Activated CD4-positive, alpha-beta memory T cell treated with anti-CD3 and anti-CD28 coated beads, Interleukin-2, amount 10 ng/mL, durations not matched to agents 7 days and 5 days (primary cell): Measurements from ENCODE around the gene IRF2. TPM values are rescaled to one million over a fixed set of nuclear protein-coding genes. Genes with fewer than 3 reads are reported as not detected.

Experiments used
- CTCF ChIA-PET: fragments of 350-600 bp; sonication (Branson Sonifier 250); formaldehyde crosslinking; loops from one replicate; lab custom pipeline; 2021; ENCODE audit warnings: antibody characterized with exemption, inconsistent platforms; lab: Charles Lee
- POLR2A ChIA-PET: fragments of 350-600 bp; sonication (Branson Sonifier 250); formaldehyde crosslinking; loops from one replicate; lab custom pipeline; 2021; ENCODE audit warnings: antibody characterized with exemption; lab: Charles Lee
- DNase-seq: peaks from one replicate; pipeline ENCODE4 v3.0.0-alpha.2; 2020
- H3K27ac Mint-ChIP-seq: one replicate; pipeline ENCODE4 v1.8.0; 2021; ENCODE audit warnings: mild to moderate bottlenecking, mixed read lengths
- H3K27me3 Mint-ChIP-seq: one replicate; pipeline ENCODE4 v1.8.0; 2021; ENCODE audit warnings: mixed read lengths
- H3K36me3 Mint-ChIP-seq: one replicate; pipeline ENCODE4 v1.8.0; 2021; ENCODE audit warnings: low read depth, mixed read lengths
- H3K4me1 Mint-ChIP-seq: one replicate; pipeline ENCODE4 v1.8.0; 2021; ENCODE audit warnings: mixed read lengths
- H3K4me3 Mint-ChIP-seq: one replicate; pipeline ENCODE4 v1.8.0; 2021; ENCODE audit warnings: mild to moderate bottlenecking, mixed read lengths
- H3K9me3 Mint-ChIP-seq: one replicate; pipeline ENCODE4 v1.8.0; 2021; ENCODE audit warnings: mixed read lengths
- total RNA-seq, 2 experiments: library from RNA; stranded (reverse); gene quantifications; one replicate each; pipeline ENCODE4 v1.2.3, GENCODE V29; 2021

The IRF2 gene
- total RNA-seq, 2 experiments from 2014 or later = 77.2 to 78.5 TPM

DNA sequence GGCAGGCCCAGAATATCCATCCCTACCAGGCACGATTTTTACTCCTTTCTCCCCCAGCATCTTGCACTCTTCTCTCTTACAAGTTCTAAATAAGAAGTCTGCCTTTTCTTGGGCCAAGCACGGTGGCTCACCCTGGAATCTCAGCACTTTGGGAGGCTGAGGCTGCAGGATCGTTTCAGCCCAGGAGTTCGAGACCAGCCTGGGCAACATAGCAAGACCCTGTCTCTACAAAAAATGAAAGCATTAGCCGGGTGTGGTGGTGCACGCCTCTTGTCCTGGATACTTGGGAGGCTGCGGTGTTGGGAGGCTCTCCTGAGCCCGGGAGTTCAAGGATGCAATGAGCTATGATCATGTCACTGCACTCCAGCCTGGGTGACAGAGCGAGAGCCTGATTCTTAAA, 64.8 kb downstream of the IRF2 start:
- H3K27ac Mint-ChIP-seq = peak overlapping the region; percentile 81
- H3K9me3 Mint-ChIP-seq = no peaks in the 10 kb centered on the region
- POLR2A ChIA-PET = interaction anchor here (0.7 to 1.7 kb wide), 10 partner anchors 8 to 325 kb away, joined by 3 to 8 read pairs (median 3); partner anchors contain the start of genes CENPU and IRF2
- H3K4me1 Mint-ChIP-seq = peaks cover 74% of the 10 kb centered on the region
- DNase-seq = no peak
- CTCF ChIA-PET = interaction anchor here (0.6 to 2.7 kb wide), 5 partner anchors 8 to 145 kb away, joined by 3 to 9 read pairs (median 4); no protein-coding TSS in a partner anchor
- peak overlapping the region; percentile 39 for H3K4me3 Mint-ChIP-seq
- no peaks in the 10 kb centered on the region for H3K27me3 Mint-ChIP-seq
- peaks cover 88% of the 10 kb centered on the region for H3K36me3 Mint-ChIP-seq

DNA sequence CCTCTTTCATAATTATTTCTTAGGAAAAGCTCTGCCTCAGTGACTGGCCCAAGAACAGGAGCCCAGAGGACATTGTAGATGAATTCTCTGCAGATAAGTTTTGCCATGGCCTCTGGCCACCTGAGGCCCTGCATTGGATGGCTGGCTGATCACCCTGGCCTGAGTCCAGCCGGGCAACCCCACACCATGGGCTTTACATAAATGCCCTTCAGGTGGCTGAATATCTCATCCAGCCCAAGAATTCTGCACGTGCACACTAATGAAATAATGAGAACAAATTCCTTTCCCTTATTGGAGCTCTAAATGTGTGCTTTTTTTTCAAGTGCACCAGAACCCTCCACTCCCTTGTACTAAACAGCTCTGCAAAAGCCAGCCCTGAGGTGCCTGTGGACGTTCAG, 65.7 kb downstream of the IRF2 start:
- POLR2A ChIA-PET = interaction anchor here (0.7 to 1.7 kb wide), 6 partner anchors 9 to 326 kb away, joined by 3 to 8 read pairs (median 3); partner anchors contain the start of genes CENPU and IRF2
- H3K9me3 Mint-ChIP-seq = no peaks in the 10 kb centered on the region
- CTCF ChIA-PET = interaction anchor here (1.5 to 2.7 kb wide), 3 partner anchors 9 to 145 kb away, joined by 4 to 9 read pairs (median 4); no protein-coding TSS in a partner anchor
- DNase-seq = no peak
- peak overlapping the region; percentile 39 for H3K4me3 Mint-ChIP-seq
- H3K36me3 Mint-ChIP-seq = peaks cover 86% of the 10 kb centered on the region
- no peaks in the 10 kb centered on the region for H3K27me3 Mint-ChIP-seq
- H3K27ac Mint-ChIP-seq = peak overlapping the region; percentile 81
- peaks cover 70% of the 10 kb centered on the region for H3K4me1 Mint-ChIP-seq

DNA sequence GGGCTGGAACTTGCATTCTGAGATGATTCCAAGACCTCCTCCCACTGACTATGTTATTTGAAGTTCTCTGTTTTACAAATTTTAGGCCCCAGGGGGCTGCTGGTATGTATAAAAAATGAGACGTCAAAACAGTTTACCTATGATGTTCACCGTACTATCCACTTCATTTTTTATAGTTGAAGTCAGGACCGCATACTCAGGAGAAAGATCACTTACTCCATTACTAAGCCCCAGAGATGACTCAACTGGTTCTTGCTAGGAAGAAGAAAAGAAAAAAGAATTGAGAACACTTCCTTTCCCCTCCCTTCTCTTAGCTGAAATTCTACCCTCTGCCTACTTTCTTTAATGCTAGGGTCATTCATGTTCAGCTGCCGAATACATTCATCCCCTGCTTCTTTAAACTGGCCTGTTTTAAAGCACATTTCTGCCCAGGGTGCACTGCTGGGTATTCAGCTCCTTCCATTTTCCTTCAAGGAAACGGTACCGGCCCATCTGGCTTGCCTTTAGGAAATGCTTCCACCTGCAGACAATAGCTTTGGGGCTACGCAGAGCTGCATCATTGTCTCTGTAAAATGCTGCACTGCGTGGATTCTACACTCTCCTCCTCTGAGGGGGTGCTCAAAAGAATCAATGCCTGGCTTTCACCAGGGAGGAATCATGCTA, 66.2 kb downstream of the IRF2 start:
- H3K4me3 Mint-ChIP-seq = no peak overlapping the region
- CTCF ChIA-PET = interaction anchor here (1.6 to 2.7 kb wide), 2 partner anchors 9 to 144 kb away, joined by 4 to 9 read pairs; no protein-coding TSS in a partner anchor

DNA sequence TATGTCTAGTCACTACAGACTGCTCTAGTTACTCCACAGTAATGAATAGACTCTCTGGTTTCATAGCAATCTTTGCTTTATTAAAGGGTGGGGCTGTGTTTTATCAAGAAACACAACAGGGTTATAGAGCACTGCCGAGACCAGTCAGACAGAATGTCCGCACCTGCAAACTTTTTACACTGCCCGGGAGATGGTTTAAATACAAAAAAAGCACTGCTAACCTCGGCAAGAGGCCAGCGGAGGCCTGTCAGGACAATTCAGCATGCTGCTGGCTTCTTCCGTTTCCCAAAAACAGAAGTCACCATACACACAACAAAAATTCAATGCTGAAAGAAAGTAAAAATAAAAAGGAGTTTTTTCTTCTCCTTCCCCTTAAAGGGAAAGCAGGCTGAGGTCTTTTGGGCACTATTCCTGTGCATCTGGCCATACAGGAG, 67.4 kb downstream of the IRF2 start:
- no peak overlapping the region for H3K27ac Mint-ChIP-seq
- POLR2A ChIA-PET = no interaction called here
- no peaks in the 10 kb centered on the region for H3K27me3 Mint-ChIP-seq
- peaks cover 87% of the 10 kb centered on the region for H3K36me3 Mint-ChIP-seq
- H3K4me1 Mint-ChIP-seq = peaks cover 57% of the 10 kb centered on the region
- no peaks in the 10 kb centered on the region for H3K9me3 Mint-ChIP-seq
- no peak for DNase-seq
- CTCF ChIA-PET = no interaction called here
- no peak overlapping the region for H3K4me3 Mint-ChIP-seq

More for the DNA sequence above, 66.2 kb downstream of the IRF2 start:
- H3K4me1 Mint-ChIP-seq = peaks cover 65% of the 10 kb centered on the region
- no peak for DNase-seq
- H3K9me3 Mint-ChIP-seq = no peaks in the 10 kb centered on the region
- POLR2A ChIA-PET = interaction anchor here (1.1 to 1.7 kb wide), 5 partner anchors 8 to 326 kb away, joined by 3 to 8 read pairs (median 3); partner anchors contain the start of genes CENPU and IRF2
- H3K27ac Mint-ChIP-seq = peak overlapping the region; percentile 81
- no peaks in the 10 kb centered on the region for H3K27me3 Mint-ChIP-seq
- H3K36me3 Mint-ChIP-seq = peaks cover 86% of the 10 kb centered on the region

DNA sequence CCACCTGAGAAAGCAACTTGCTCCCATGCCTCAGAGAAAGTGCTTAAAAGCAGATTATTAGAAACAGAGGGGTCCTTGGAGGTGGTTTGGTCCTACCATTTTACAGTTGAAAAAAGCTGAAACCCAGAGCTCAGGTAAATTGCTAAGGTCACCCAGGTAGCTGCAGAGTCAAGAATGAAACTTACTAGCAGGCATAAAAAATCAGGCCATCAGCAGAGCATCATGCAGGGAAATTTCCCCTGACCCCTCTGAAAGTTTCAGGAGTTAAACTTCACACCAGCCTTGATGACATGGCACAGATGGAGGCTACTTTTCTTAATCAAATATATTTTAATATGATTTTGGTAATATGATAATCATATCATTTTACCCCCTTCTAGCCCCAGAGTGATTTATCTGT, 70.3 kb downstream of the IRF2 start:
- Mint-ChIP-seq H3K4me1 (peaks cover 43% of the 10 kb centered on the region), H3K27ac (no peak overlapping the region), H3K27me3 (no peaks in the 10 kb centered on the region), H3K4me3 (no peak overlapping the region), H3K9me3 (no peaks in the 10 kb centered on the region), H3K36me3 (peaks cover 93% of the 10 kb centered on the region)
- no peak for DNase-seq
- ChIA-PET CTCF (no interaction called here), POLR2A (no interaction called here)

GRCh38 chr4:184403384-184403781, 71.0 kb downstream of the IRF2 start:
- no peaks in the 10 kb centered on the region for H3K9me3 Mint-ChIP-seq
- no peak overlapping the region for H3K27ac Mint-ChIP-seq
- DNase-seq = no peak
- H3K36me3 Mint-ChIP-seq = peaks cover 92% of the 10 kb centered on the region
- ChIA-PET POLR2A (no interaction called here), CTCF (no interaction called here)
- H3K27me3 Mint-ChIP-seq = no peaks in the 10 kb centered on the region
- peaks cover 40% of the 10 kb centered on the region for H3K4me1 Mint-ChIP-seq
- H3K4me3 Mint-ChIP-seq = no peak overlapping the region

DNA sequence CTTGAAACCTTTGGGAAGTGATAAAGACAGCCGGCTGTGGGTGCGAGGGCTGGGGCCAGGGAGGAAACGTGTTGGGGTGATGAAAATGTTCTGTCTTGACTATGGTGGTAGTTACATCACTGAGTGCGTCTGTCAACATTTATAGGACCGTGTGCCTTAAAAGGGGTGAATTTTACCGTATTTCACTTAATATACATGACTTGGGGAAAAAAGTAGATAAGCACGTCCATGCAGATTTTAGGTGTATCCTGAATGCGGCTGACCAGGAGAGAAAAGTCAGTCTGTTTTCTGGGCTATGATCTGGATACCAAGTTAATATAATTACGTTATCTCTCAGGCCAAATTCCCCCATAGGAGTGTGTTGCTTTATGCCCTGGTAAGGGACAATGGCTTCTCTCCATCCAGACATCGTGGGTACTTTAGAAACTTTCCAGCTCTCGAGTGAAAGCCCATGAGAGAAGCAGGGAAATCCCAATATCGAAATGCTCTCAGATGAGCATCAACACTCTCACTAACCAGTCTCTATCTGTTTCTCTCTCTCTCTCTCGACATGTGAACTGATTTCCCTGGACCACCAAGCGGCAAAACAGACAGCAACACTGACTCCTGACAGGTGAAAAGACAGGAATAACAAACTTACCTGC, 71.5 kb downstream of the IRF2 start:
- ChIA-PET CTCF (no interaction called here), POLR2A (no interaction called here)
- no peak overlapping the region for H3K27ac Mint-ChIP-seq
- H3K4me1 Mint-ChIP-seq = peaks cover 36% of the 10 kb centered on the region
- H3K27me3 Mint-ChIP-seq = no peaks in the 10 kb centered on the region
- H3K36me3 Mint-ChIP-seq = peaks cover 91% of the 10 kb centered on the region
- DNase-seq = no peak
- no peaks in the 10 kb centered on the region for H3K9me3 Mint-ChIP-seq
- no peak overlapping the region for H3K4me3 Mint-ChIP-seq

DNA sequence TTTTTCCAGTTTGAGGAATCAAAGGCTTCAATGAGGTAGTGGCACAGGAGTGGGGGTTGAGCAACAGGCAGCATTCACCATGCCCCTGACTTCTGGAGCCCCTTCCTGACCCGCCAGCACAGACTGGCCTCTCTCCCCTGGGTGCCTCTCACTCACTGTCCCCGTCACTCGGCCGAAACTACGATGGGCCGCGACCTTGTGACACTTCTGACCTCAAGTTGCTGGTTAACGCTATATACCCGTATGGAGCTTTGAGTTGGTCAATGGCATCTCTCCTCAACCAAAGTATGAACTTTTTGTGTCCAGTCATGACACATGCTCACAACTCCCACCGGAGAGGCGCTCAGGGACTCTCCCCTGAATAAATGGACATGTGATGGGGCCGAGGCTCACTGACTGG, 72.1 kb downstream of the IRF2 start:
- ChIA-PET CTCF (no interaction called here), POLR2A (no interaction called here)
- H3K27ac Mint-ChIP-seq = no peak overlapping the region
- no peak overlapping the region for H3K4me3 Mint-ChIP-seq
- H3K27me3 Mint-ChIP-seq = no peaks in the 10 kb centered on the region
- H3K4me1 Mint-ChIP-seq = peaks cover 37% of the 10 kb centered on the region
- DNase-seq = no peak
- H3K9me3 Mint-ChIP-seq = no peaks in the 10 kb centered on the region
- H3K36me3 Mint-ChIP-seq = peaks cover 91% of the 10 kb centered on the region

DNA sequence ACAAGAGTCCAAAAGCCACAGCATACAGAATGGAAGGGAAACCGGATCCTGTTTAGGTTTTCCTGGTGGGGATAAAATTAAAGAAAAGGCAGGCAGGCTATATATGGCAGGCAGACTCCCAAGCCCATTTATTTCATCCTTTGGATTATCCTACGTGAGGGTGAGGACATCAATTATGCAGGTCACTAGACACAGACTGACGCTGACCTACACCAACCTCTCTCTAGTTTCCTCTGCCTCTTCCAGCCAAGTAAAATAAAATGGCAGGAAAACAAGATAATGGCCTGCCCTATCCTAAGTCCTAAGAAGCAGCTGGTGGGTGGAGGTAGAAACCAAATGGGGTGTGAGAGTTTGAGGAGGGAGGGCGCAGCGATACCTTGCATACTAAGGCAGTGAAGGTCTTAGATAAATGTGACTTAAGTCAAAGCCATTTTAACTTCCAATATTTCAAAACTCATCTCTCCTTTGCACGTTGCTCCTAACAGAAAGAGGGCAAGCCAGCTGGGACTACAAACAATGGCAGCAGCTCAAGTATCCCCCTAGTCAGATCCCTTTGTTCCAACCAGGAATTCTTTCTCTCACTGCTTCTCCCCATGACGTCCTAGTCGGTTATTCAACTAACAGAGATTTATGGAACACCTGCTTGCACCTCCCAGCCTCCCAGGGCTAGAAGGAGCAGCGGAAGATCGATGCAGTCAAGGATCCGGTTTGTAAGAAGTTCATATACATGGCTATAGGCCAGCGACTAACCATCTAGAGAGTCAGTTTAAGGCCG, 72.8 kb downstream of the IRF2 start:
- no peaks in the 10 kb centered on the region for H3K9me3 Mint-ChIP-seq
- peaks cover 40% of the 10 kb centered on the region for H3K4me1 Mint-ChIP-seq
- H3K27me3 Mint-ChIP-seq = no peaks in the 10 kb centered on the region
- DNase-seq = no peak
- no peak overlapping the region for H3K27ac Mint-ChIP-seq
- H3K36me3 Mint-ChIP-seq = peaks cover 91% of the 10 kb centered on the region
- H3K4me3 Mint-ChIP-seq = no peak overlapping the region
- POLR2A ChIA-PET = no interaction called here
- CTCF ChIA-PET = no interaction called here

GRCh38 chr4:184400891-184401290, 73.5 kb downstream of the IRF2 start:
- H3K4me3 Mint-ChIP-seq = no peak overlapping the region
- peaks cover 95% of the 10 kb centered on the region for H3K36me3 Mint-ChIP-seq
- CTCF ChIA-PET = no interaction called here
- no peaks in the 10 kb centered on the region for H3K27me3 Mint-ChIP-seq
- H3K4me1 Mint-ChIP-seq = peaks cover 45% of the 10 kb centered on the region
- H3K9me3 Mint-ChIP-seq = no peaks in the 10 kb centered on the region
- H3K27ac Mint-ChIP-seq = no peak overlapping the region
- POLR2A ChIA-PET = interaction anchor here (1.5 kb wide), 1 partner anchor 8 kb away, joined by 3 read pairs; no protein-coding TSS in a partner anchor
- no peak for DNase-seq

- Mint-ChIP-seq H3K4me3 (no peak overlapping the region), H3K4me1 (peaks cover 48% of the 10 kb centered on the region), H3K27ac (no peak overlapping the region), H3K36me3 (peaks cover 95% of the 10 kb centered on the region), H3K27me3 (no peaks in the 10 kb centered on the region), H3K9me3 (no peaks in the 10 kb centered on the region)
- ChIA-PET CTCF (no interaction called here), POLR2A (interaction anchor here (1.5 kb wide), 1 partner anchor 8 kb away, joined by 3 read pairs; no protein-coding TSS in a partner anchor)
- DNase-seq = no peak
Observed at GRCh38 chr4:184400375-184400870, 73.9 kb downstream of the IRF2 start.

DNA sequence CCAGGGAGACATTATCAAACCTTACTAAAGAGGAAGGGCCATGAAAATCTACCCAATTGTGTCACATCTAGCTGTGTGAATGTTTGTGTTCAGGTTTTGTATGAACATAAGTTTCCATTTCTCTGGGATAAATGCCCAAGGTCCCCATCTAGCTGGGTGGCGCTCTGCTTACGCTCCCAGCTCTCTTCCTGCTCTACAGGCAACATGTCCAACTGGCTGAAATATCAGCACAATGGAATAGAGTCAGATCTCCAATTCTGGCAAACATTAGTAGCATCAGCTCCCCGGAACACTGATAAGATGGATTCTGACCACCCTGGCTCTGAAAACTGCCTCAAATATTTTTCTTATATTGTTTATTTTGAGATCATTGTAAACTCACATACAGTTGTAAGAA, 74.8 kb downstream of the IRF2 start:
- ChIA-PET POLR2A (interaction anchor here (1.5 kb wide), 1 partner anchor 9 kb away, joined by 3 read pairs; no protein-coding TSS in a partner anchor), CTCF (no interaction called here)
- Mint-ChIP-seq H3K4me1 (peaks cover 50% of the 10 kb centered on the region), H3K27me3 (no peaks in the 10 kb centered on the region), H3K4me3 (no peak overlapping the region), H3K9me3 (no peaks in the 10 kb centered on the region), H3K27ac (no peak overlapping the region), H3K36me3 (peaks cover 92% of the 10 kb centered on the region)
- DNase-seq = no peak
